Astrocyte of the hippocampus (primary cell): ENCODE results near the gene GRPEL2.

ENCODE experiments used
- DNase-seq: peaks from one replicate; pipeline ENCODE4 v3.0.0; 2011; ENCODE audit warnings: low read depth, low spot score

Gene GRPEL2

GRCh38 chr5:149357370-149358293 is 12.3 kb downstream of the GRPEL2 start, which contains the start of gene PCYOX1L:
Gene PCYOX1L, plus strand, starts transcription at chr5:149358046. Its CDS starts 23 bp downstream, at chr5:149358069.
- peak; percentile 98 for DNase-seq

DNA sequence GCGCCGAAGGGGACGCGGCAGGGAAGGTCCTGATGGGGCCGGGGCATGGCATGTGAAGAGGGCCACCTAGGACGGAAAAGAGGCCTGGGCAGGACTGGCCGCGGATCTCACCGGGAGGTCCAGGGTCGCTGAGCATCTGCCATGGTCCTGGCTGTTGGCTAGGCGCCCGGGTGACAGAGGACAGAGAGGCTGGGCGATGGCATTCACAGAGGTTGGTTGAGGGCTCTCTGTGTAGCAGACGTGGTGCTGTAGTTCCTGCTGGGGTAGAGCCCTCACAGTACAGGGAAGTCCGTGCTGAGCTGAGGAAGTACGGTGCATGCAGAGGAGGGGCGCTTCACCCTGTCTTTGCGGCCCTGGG is 13.0 kb downstream of the GRPEL2 start:
- peak; percentile 36 for DNase-seq

DNA sequence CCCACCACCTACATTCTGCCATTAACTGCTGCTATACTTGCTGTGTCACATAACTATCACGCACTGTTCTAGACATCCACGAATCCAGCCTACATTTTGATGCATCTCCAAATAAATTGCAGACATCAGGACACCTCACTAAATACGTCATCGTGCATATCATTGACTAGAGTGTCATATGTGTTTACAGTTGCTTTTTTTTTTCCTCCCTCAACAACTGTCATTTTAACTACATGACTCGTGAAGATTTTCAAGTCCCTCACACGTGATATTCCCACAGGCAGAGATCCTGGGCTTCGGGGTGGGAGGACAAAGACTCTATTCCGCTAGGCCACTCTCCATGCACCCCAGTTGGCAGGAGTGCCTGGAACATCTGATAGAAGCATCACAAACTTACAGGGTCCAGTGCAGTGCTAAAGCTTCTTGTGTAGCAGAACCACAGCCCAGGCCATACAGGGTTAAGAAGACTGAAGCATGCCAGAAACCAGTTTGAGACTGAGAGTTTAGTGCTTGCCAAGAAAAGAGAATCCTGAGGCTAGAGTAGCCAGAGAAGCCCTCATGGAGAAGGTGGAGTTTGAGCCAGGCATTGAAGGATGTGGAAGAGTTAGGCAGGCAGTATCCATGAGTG is 13.7 kb downstream of the GRPEL2 start:
- DNase-seq, result no peak

DNA sequence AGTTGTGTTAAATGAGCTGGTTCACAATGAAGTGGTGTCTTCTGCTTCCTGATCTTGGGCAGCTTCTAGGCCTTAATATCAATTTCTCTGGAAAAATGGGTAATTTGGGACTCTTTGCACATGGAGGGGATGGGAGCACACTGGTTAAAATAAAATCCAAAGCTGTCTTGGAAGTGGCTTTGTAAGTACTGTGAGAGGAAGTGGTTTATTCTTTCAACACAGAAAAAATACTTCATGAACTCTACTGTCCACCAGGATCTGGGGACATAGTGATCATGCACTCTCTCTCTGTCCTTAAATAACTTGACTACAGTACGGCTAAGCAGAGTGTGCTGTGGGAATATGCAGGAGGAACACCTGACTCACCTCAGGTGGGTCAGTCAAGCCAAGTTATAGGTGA is 15.0 kb downstream of the GRPEL2 start:
- DNase-seq, result no peak

GRCh38 chr5:149362541-149362940 is 17.2 kb downstream of the GRPEL2 start:
- DNase-seq, result no peak

DNA sequence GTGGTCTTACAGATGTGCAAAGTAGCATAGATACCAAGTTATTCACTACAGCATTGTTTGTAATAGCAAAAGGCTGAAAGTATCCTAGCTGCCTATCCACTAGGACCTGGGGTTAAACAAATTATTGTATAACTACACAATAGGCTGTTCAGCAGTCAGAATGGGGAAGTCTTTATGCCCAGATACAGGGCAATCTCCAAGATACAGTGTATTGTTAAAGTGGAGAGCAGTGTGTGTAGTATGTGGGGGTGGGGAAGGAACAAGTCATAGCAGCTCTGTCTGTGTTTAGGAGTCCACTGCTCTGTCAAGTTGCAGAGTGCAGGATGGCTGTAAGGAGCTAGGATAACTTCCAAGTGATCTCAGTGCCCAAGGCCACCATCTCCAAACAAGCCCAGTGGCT is 18.1 kb downstream of the GRPEL2 start:
- no peak for DNase-seq

- no peak for DNase-seq
Observed at GRCh38 chr5:149363936-149364335, 18.6 kb downstream of the GRPEL2 start.

GRCh38 chr5:149364719-149365118 is 19.4 kb downstream of the GRPEL2 start:
- no peak for DNase-seq

DNA sequence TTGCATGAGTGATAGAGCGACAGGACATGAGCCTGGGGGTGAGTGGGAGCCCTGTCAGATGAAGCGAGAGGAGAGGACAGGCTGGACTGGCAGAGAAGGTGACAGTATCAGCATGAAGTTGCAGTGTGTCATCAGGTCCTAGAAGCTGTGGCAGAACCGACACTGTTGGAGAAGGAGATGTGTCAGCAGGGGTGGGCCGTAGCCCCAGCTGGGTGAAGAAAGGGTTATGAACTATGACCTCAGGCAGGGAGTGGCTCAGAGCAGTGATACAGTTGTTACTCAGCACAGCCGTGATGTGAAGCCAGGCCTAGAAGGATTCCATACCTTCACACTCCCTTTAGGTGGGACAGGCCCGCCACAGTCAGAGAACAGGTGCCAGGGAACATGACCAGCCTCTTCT is 20.1 kb downstream of the GRPEL2 start:
- no peak for DNase-seq

DNA sequence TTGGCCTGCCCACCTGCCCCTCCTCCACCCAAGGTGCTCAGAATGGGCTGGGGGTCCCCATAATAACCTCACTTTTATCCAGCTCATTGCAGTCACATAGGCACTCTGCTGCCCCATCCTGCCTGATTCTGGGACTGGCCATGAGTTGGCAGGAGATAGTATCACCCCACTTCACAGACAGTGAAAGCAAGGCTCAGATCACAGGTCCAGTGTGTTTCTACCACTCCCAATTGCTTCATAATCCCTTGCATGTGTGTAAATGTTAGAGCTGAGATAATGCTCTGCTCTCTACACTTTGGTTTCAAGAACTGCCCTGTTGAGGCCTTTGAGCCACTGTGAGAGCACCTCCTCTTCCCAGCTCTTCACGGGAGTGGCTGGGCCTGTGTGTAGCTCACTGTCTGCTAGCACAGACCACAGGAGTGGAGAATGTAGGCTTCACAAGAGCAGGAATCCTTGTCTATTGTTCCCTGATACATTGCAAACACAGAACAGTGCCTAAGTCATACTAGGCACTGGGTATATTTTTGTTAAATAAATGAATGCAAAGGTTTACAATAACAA is 20.9 kb downstream of the GRPEL2 start:
- no peak for DNase-seq

- DNase-seq, result peak; percentile 81
Observed at GRCh38 chr5:149367249-149367971, 22.1 kb downstream of the GRPEL2 start.

DNA sequence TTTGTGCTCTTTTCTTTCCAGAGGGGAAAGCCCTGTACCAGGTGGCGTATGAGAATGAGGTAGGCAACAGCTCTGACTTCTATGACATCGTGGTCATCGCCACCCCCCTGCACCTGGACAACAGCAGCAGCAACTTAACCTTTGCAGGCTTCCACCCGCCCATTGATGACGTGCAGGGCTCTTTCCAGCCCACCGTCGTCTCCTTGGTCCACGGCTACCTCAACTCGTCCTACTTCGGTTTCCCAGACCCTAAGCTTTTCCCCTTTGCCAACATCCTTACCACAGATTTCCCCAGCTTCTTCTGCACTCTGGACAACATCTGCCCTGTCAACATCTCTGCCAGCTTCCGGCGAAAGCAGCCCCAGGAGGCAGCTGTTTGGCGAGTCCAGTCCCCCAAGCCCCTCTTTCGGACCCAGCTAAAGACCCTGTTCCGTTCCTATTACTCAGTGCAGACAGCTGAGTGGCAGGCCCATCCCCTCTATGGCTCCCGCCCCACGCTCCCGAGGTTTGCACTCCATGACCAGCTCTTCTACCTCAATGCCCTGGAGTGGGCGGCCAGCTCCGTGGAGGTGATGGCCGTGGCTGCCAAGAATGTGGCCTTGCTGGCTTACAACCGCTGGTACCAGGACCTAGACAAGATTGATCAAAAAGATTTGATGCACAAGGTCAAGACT is 22.8 kb downstream of the GRPEL2 start:
- no peak for DNase-seq

DNA sequence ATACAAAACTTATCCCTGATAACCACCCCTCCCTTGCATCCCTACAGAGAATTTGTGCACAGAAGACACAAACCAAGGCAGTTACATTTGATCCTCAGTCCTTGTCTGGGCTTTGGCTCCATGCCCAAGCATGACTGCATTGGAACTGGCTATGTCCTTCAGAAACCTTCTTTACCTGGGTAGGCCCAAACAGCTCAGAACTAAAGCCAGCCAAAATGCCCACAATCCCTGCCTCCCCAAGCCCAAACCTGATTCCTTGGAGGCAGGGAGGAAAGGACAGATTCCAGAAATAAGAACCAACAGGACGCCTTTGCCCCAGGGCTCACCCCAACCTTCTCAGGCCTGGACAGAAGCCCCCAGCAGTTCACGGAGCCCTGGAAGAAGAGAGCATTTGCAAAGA is 25.6 kb downstream of the GRPEL2 start:
- no peak for DNase-seq

DNA sequence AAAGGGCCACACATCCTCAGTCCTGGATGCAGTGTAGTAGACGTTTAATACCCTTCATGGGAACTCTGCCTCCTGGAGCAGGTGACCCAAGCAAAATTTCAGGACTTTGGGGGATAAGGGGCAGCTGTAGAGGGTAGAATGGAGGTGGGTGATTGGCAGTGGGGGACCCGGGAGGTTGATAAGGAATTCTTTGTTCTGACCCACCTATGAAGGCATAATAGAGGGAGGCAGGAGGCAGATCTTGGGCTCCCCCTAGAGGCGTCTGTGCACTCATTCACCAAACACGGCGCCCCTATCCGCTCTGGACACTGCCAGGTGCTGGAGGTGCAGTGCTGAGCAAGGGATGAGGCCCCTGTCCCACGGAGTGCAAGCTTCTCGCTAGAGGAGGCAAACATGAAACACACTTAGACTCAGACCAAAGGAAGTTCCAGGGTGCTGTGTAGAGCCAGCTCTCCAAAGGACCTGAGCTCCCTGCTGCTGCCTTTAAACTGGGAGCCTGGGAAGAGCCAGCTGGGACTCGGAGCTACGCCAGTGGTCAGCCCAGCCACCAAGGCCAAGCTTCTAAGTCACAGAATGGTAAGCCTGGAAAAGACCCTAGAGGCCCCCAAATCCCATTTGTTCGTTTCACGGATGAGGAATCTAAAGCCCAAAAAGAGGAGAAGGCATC is 26.1 kb downstream of the GRPEL2 start:
- peak; percentile 68 for DNase-seq

DNA sequence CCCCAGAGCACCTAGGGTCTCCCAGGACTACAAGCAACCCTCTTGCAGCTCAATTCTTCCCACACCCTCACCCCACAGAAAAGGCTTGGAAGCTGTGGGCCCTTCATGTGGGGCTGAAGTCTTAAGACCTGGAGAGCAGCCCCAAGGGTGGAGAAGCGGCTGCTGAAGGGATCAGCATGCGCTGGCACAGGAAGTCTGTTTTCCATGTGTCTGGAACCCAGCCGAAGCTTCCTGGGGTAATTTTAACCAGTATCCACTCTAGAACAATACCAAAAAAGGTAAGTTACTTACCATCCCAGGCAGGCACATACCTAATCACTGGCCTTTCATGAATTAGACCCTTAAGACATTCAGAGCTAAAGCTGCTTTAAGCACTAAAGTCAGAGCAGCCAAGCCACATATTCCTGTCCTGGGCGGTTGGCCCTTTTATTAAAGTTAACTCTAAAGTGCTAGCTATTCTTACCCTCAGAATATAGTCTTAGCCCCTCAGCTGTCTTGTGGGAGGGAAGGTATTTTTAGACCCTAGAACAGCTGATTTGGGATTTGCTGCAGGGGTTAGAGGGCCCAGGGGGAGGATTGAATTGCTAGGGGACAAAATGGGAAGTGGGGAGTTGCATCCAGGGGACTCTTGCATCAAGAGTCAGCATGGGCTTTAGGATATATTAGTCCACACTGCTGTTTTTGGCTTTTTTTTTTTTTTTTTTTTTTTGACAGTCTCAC is 26.9 kb downstream of the GRPEL2 start:
- DNase-seq, result no peak

GRCh38 chr5:149372932-149373331 is 27.6 kb downstream of the GRPEL2 start:
- no peak for DNase-seq

- no peak for DNase-seq
Observed at GRCh38 chr5:149374303-149374702, 29.0 kb downstream of the GRPEL2 start.

DNA sequence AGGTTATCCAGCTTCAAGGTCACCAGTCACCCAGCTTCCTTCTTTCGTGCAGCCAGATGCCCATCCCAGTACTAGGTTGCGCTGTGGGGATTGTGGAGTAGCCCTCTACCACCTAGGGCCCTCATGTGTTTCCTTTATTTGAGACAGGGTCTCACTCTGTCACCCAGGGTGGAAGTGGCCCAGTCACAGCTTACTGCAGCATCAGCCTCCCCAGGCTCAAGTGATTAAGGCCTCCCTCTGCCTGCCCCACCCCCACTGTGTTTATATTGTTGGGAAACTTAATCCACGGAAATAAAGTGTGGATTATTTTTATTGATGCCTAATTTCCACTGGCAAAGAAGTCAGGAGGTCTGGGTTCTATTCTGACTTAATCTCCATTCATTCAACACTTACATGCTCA is 29.5 kb downstream of the GRPEL2 start:
- DNase-seq, result no peak

- DNase-seq, result no peak
Observed at GRCh38 chr5:149375434-149375833, 30.1 kb downstream of the GRPEL2 start.

DNA sequence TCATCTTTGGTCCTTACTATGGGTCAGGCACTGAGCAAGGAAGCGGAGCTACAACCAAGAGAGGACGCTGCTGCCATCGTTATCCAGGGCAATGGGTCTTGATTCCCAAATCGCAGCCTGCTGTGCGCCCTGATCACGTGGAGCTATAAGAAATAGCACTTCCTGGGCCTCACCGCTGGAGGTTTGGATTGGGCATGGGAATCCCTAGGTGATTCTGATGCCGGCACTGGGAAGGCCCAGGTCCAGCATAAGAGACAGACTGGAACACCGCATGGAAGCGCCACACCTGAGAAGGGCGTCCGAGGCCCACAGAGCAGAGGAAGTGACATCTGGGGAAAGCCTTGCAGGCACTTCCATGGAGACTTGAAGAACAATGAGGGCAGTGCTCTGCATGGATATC is 30.8 kb downstream of the GRPEL2 start:
- no peak for DNase-seq
